NCI-H2227 treated with DMSO at 0.1 percent for 48 hours (cell line): ENCODE data around the gene SMG5.
"Not testable (repeated sequence)": the region's sequence is repeated elsewhere in the genome, so short reads cannot be mapped to it uniquely, and the experiment has no call there.

ENCODE experiments used
- DNase-seq: peaks from one replicate; lab custom pipeline; 2025; lab: John Stamatoyannopoulos, UW

The SMG5 gene

DNA sequence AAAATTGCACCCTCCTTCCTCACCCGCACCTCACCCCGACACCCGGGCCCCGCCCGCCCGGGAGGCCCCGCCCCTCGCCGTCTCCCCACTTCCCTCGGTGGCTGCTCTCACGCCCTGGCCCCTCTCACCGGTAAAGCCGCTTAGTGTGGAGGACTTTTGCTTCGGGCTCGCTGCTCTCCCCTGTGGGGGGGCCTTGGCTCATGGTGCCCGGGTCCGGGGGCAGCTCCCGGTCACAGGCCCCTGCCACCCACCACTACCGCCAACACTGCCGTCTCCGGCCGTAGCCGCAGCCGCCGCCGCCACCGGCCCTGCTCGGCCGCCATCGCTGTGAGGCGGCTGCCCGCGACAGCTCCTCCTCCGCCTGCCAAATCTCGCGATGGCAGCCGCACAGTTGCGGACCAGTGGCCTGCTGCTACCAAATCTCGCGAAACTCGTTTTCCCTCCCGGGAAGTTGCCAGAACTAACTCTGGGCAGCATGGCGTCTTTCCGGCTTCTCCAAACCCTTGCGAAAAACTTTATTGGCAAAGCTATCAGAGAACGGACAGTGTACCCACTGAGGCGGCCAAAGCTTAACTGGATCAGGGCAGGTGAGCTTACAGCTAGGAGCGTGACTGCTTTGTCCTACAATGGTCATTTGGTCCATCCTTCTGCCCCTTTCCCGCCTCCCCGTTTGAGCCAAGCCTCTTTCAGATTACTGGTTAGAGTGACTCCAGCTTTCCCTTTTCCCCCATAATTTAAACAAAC, at the start of gene SMG5:
Gene SMG5 (minus strand): TSS at position 347 of the 744 bp plus-strand sequence. CDS start 145 bp downstream, at position 202.
- peak; percentile 97 for DNase-seq

DNA sequence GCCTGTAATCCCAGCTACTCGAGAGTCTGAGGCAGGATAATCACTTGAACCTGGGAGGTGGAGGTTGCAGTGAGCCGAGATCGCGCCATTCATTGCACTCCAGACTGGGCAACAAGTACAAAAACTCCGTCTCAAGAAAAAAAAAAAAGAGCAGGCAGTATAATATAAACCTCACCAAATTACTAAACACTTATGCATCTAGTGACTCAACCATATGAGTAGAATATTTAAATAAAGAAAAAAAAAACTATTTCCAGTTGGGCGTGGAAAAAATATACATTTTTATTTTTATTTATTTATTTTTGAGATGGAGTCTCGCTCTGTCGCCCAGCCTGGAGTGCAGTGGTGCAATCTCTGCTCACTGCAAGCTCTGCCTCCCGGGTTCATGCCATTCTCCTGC, 40.6 kb upstream of the SMG5 start:
- DNase-seq = not testable (repeated sequence)

- DNase-seq = no peak
These were observed 37.9 kb upstream of the SMG5 start for GRCh38 chr1:156320560-156320959.

DNA sequence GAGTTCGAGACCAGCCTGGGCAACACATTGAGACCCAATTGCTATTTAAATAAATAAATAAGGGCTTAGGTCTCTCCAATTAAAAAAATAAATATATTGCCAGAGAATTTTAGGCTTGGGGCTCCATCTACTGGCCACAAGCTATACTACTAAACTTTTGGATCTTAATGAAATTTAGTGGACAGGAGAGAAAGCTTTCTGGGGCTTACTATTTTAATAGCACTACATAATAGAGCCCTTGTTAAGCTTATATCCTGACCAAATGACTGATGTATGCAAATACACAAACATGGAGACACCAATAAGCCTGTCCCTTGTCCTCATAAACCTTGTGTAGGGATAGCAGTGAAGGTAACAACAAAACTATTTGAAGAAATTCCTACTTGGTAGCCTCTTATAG, 37.0 kb upstream of the SMG5 start:
- DNase-seq = no peak

GRCh38 chr1:156316909-156317308, 34.3 kb upstream of the SMG5 start:
- no peak for DNase-seq

- DNase-seq = no peak
These were observed 28.3 kb upstream of the SMG5 start for GRCh38 chr1:156310962-156311361.

DNA sequence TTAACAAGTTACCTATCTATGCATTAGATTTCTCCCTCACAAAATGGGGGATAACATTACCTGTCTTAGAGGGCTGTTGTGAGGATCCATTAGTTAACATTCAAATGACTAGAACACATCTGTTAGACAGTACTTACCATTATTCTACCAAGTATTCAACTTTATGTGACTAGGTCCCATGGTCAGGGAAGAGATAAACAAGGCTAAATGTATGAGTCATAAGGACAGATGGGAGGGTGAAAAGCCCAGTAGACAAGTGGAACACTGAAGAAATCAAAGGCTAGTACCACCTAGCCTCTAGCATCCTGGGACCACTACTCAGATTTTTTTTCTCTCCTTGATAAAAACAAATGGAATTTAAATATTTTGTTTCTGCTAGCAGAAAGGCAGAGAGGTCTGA, 25.5 kb upstream of the SMG5 start:
- DNase-seq = no peak

GRCh38 chr1:156305215-156305614, 22.6 kb upstream of the SMG5 start:
- DNase-seq = no peak

- DNase-seq = no peak
These were observed 20.6 kb upstream of the SMG5 start for GRCh38 chr1:156303241-156303640.

GRCh38 chr1:156298852-156299357, 16.3 kb upstream of the SMG5 start, which contains the start of gene VHLL:
Gene VHLL (minus strand): TSS chr1:156299307. CDS start chr1:156299189, 118 bp downstream.
- DNase-seq = no peak

DNA sequence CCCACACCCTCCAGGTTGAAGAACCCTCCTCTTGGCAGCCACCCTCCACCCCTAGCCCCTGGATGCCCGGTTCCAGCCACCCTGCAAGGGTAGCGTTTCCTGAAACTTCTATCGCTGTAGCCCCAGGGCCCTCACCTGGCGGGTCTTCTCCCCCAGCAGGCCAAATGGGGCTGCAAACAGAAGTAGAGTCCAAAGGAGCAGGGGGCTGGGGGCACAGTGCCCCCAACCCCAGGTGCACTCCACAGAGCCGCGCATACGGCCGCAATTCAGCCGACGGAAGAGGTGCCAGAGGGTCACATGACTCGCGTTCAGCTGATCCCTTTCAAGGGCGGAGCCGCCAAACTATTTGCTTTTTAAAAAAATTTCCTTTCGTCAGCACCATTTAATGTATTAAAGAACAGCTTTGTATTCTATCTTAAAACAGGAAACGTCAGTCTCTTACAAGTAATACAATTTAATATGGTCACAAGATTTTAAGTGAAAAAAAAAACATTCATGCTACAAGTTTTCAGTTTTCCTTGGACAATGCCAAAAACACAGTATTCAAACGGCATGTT, 12.8 kb upstream of the SMG5 start, which contains the start of gene GLMP:
Gene GLMP (minus strand): TSS at position 289 of the 557 bp plus-strand sequence. CDS start 34 bp downstream, at position 255.
- peak; percentile 77 for DNase-seq

- DNase-seq = no peak
These were observed 11.3 kb upstream of the SMG5 start for GRCh38 chr1:156293895-156294294.

GRCh38 chr1:156293098-156293434, 10.4 kb upstream of the SMG5 start:
- no peak for DNase-seq

DNA sequence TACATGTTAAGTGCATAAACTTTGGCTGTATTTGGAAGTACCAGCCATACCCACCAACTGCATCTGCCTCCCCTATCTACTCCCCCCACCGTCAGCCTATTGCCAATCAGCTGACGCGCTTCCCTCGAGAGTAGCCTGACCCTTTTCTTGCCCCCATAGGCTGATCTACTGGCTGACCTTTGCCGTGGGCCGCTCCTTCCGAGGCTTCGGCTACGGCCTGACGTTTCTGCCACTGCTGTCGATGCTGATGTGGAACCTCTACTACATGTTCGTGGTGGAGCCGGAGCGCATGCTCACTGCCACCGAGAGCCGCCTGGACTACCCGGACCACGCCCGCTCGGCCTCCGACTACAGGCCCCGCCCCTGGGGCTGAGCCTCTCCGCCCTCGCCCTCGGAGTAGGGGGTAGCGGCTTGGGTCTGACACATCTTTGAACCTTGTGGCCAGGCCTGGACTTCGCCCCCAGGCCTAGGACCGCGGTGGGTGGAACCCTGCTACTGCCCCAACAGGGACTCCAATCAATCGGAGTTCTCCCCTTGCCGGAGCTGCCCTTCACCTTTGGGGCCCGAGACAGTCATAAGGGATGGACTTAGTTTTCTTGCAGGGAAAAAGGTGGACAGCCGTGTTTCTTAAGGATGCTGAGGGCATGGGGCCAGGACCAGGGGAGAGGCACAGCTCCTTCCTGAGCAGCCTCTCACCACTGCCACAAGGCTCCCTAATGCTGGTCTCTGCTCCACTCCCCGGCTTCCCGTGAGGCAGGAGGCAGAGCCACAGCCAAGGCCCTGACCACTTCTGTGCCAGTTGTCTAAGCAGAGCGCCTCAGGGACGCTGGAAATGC, 8.8 kb upstream of the SMG5 start:
- DNase-seq = peak; percentile 90

DNA sequence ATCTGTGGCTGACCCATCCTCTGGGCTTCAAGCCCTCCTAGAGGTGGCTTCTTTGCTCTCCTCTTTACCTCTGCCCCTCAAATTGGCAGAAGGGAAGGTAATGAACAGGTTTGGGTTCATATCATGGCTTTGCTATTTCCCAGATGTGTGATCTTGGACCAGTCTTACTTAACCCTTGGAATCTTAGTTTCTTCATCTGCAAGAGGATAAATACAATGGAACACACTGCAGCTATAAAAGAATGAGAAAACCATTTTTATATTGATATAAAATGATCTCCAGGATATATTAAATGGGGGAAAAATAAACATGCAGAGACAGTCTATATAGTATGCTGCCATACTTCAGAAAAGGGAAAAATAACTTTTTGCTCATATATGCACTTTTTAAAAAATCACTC, 7.2 kb upstream of the SMG5 start:
- DNase-seq = no peak

DNA sequence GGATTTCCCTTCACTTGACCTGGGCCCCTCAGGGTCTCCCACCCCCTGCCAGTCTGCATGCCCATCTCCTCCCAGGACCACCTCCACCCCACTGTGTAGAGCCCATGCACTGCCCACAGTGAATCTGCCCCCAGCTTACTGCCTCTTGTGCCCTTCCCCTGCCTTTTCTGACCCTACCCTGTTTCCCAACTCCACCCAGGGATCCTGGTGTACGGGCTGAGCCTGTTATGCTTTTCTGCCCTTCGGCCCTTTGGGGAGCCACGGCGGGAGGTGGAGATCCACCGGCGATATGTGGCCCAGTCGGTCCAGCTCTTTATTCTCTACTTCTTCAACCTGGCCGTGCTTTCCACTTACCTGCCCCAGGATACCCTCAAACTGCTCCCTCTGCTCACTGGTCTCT, 3.4 kb upstream of the SMG5 start:
- no peak for DNase-seq

DNA sequence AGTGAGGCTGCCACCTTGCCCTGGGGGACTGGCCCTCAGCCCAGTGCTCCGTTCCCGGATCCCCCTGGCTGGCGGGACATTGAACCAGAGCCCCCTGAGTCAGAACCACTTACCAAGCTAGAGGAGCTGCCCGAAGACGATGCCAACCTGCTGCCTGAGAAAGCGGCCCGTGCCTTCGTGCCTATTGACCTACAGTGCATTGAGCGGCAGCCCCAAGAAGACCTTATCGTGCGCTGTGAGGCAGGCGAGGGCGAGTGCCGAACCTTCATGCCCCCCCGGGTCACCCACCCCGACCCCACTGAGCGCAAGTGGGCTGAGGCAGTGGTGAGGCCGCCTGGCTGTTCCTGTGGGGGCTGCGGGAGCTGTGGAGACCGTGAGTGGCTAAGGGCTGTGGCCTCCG, 2.8 kb upstream of the SMG5 start:
- DNase-seq = no peak

GRCh38 chr1:156284757-156285156, 2.1 kb upstream of the SMG5 start:
- no peak for DNase-seq

DNA sequence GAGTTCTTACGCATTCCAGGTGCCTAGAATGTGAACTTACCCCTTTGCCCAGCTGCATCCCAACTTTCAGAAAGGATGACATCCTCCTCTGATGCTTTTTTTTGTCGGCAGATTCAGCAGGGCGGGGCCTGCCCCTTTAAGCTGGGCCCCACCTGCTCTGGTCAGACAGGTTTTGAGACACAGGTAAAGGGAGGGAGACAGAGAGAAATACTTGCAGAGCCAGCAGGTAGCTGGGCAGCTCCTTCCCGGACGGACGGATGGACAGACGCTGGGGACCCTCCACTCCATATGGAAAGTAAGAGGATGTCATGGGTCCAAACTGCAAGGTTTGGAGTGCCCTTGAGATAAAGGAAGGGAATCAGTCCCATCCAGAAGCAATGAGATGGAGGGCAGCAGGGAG, 1.5 kb upstream of the SMG5 start, which contains the start of gene TMEM79:
Gene TMEM79 (plus strand): TSS at position 214 of the 400 bp plus-strand sequence. CDS start 902 bp downstream, outside the sequence.
- DNase-seq = no peak

- DNase-seq = no peak
These were observed 896 bp upstream of the SMG5 start for GRCh38 chr1:156283521-156283920.

- peak; percentile 13 for DNase-seq
These were observed 739 bp downstream of the SMG5 start for GRCh38 chr1:156281693-156282478.

DNA sequence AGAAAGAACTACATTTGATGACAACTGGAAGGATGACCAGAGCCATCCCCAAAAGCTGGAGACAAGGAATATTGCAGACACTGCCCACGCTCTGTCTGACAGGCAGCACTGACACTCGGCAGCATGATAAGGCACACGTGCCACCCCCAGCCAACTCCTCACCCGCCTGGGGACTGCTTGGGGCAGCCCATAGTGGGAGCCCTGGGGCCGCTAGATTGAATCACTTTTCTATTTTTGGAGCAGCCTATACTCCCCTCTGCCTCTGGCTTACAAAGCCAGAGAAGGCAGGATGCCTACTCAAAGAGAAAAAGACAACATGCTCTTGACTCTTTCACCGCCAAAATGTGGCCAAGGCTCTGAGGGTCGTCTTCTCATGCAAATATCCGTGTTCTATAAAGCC, 1.3 kb downstream of the SMG5 start:
- no peak for DNase-seq
